OCI-LY3 (cell line): ENCODE results near the gene LRRC56.

Experiments
- EZH2phosphoT487 ChIP-seq: fragments of 200-600 bp; shearing (Covaris generic); IDR thresholded peaks from 2 replicates; pipeline ENCODE4 v1.6.1; 2018; ENCODE audit warnings: antibody characterized with exemption, mixed run types, low read depth
- TF ChIP-seq, protein P1 (sequence below): fragments of 200-600, 300-600 bp; sonication (generic); IDR thresholded peaks from 2 replicates; pipeline ENCODE4 v1.5.1; 2014; ENCODE audit warnings: antibody characterized with exemption, low read length, low read depth

- TF ChIP-seq, protein P1, sequence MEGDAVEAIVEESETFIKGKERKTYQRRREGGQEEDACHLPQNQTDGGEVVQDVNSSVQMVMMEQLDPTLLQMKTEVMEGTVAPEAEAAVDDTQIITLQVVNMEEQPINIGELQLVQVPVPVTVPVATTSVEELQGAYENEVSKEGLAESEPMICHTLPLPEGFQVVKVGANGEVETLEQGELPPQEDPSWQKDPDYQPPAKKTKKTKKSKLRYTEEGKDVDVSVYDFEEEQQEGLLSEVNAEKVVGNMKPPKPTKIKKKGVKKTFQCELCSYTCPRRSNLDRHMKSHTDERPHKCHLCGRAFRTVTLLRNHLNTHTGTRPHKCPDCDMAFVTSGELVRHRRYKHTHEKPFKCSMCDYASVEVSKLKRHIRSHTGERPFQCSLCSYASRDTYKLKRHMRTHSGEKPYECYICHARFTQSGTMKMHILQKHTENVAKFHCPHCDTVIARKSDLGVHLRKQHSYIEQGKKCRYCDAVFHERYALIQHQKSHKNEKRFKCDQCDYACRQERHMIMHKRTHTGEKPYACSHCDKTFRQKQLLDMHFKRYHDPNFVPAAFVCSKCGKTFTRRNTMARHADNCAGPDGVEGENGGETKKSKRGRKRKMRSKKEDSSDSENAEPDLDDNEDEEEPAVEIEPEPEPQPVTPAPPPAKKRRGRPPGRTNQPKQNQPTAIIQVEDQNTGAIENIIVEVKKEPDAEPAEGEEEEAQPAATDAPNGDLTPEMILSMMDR: no peak
- TF ChIP-seq EZH2phosphoT487: no peak
These were observed 58.1 kb downstream of the LRRC56 start for GRCh38 chr11:595400-595799.
